Ovary (tissue), 9 donors: ENCODE data around the gene NHLRC4. TPM values are rescaled to one million over a fixed set of nuclear protein-coding genes. Genes with fewer than 3 reads are reported as not detected.

Experiments
- DNase-seq, 5 donors: peaks; one replicate each; pipeline ENCODE4 v3.0.0-alpha.2; 2019 to 2020
- H3K27ac ChIP-seq, 2 donors: fragments of 200-600 bp; one replicate each; pipeline versions ENCODE4 v1.5.1 to v1.8.0; 2019 to 2022
- H3K27me3 ChIP-seq: fragments of 200-600 bp; one replicate; pipeline ENCODE4 v1.8.0; 2022
- H3K36me3 ChIP-seq: fragments of 200-600 bp; sonication (generic); one replicate; pipeline ENCODE4 v1.5.1; 2019
- H3K4me1 ChIP-seq: one replicate; pipeline ENCODE4 v1.8.1; 2013; ENCODE audit warnings: mild to moderate bottlenecking, moderate library complexity; ENCODE audit not compliant: insufficient read depth
- H3K4me3 ChIP-seq: fragments of 200-600 bp; sonication (generic); one replicate; pipeline ENCODE4 v1.5.1; 2017
- H3K9me3 ChIP-seq, 2 donors: fragments of 200-600 bp in 1 of 2; sonication (generic) in 1 of 2; one replicate each; pipeline versions ENCODE4 v1.5.1 to v1.8.1; 2013 to 2019; ENCODE audit warnings: mild to moderate bottlenecking in 1 of 2, moderate library complexity in 1 of 2
- EP300 ChIP-seq: sonication (generic); formaldehyde crosslinking; IDR thresholded peaks from one replicate; pipeline ENCODE4 v1.6.1; 2017; ENCODE audit warnings: antibody characterized with exemption
- POLR2A ChIP-seq: fragments of 450-650 bp; IDR thresholded peaks from one replicate; pipeline ENCODE4 v1.6.1; 2017; ENCODE audit warnings: antibody characterized with exemption, mild to moderate bottlenecking, moderate library complexity
- WGBS, 3 donors: extraction: QIAGEN DNeasy Blood & Tissue Kit in 1 of 3; methylation state at CpG; one replicate each; pipeline versions ENCODE4 v1.1.5 to v1.1.7; 2013 to 2017; 5-methylcytosine and 5-hydroxymethylcytosine counted together
- intact Hi-C, 4 donors: fragments of 100-400 bp; cut with DNase I; formaldehyde crosslinking; loops; one replicate each; pipeline versions ENCODE4 v1.11.0 to v1.15.1; 2022 to 2023
- polyA plus RNA-seq, 2 donors: library from polyadenylated mRNA; stranded (reverse); fragments of 200-250 nt in 1 of 2; fragments of 350-450 nt in 1 of 2; fragmentation: Illumina TruSeq in 1 of 2; extraction: RNeasy Lipid Tissue Mini Kit (QIAGEN cat#74804) in 1 of 2; gene quantifications; one replicate each; pipeline ENCODE4 v1.2.3, GENCODE V29; 2013 to 2014
- total RNA-seq, 7 donors: library from RNA; depleted of rRNA in 2 of 7; stranded (reverse); fragments of >200 nt in 2 of 7; fragmentation: NEBNext Ultra II Directional in 3 of 7; extraction: Animal tissue kit (Norgen Biotek cat#: 25700) in 3 of 7; gene quantifications; one replicate each; pipeline versions ENCODE4 v1.1.0 to v1.2.4, GENCODE V29; 2016 to 2023
- TF ChIP-seq, protein P1 (sequence below), 3 donors: fragments of 450-650 bp in 2 of 3; fragments of 200-600 bp in 1 of 3; IDR thresholded peaks; one replicate each; pipeline versions ENCODE4 v1.5.1 to v1.8.0; 2016 to 2022; ENCODE audit warnings: antibody characterized with exemption in 3 of 3, mild to moderate bottlenecking in 1 of 3
- donor health status: DM: no; HTN: no; CAD: no; lungs with moderate emphysema.
- donor health status: DM: no; HTN: no; CAD: no.
- donor health status: Bipolar disorder and iron deficiency.
- donor health status: DM: yes; HTN: yes; CAD: no.
- donor health status: DM: no; HTN: no; CAD: no.
- donor health status: DM: yes; HTN: yes; CAD: no.

Gene NHLRC4
- total and polyA plus RNA-seq, 9 donors, result 0.53 to 15.4 (median 5.0) TPM

DNA sequence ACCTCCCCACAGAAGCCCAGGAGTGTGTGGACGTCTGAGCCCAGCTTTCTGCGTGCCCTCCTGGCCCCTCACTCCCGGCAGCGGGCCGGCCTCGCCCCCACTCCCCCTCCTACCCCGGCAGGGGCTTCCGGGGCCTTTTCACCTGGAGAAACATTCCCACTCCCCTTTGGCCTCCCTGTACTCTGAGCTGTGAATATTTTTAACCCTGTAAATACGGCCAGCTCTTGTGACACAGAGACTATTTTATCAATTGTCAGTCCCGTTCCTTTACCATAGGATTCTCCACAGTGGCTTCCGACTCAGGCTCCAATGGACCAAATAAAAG is 12.5 kb upstream of the NHLRC4 start:
- no peaks in the 10 kb centered on the region for H3K9me3 ChIP-seq
- no peaks in the 10 kb centered on the region for H3K36me3 ChIP-seq
- no peak for DNase-seq
- H3K4me1 ChIP-seq, result no peaks in the 10 kb centered on the region
- TF ChIP-seq, protein P1, sequence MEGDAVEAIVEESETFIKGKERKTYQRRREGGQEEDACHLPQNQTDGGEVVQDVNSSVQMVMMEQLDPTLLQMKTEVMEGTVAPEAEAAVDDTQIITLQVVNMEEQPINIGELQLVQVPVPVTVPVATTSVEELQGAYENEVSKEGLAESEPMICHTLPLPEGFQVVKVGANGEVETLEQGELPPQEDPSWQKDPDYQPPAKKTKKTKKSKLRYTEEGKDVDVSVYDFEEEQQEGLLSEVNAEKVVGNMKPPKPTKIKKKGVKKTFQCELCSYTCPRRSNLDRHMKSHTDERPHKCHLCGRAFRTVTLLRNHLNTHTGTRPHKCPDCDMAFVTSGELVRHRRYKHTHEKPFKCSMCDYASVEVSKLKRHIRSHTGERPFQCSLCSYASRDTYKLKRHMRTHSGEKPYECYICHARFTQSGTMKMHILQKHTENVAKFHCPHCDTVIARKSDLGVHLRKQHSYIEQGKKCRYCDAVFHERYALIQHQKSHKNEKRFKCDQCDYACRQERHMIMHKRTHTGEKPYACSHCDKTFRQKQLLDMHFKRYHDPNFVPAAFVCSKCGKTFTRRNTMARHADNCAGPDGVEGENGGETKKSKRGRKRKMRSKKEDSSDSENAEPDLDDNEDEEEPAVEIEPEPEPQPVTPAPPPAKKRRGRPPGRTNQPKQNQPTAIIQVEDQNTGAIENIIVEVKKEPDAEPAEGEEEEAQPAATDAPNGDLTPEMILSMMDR (IDR thresholded peaks at IDR 0.05), result no peak
- TF ChIP-seq POLR2A, result no peak
- no peak for TF ChIP-seq EP300
- intact Hi-C loops, result no loop called here
- H3K27ac ChIP-seq, result no peak overlapping the region
- 80 to 86% (median 80%) methylated on average over 11 of the region's 11 CpGs for WGBS, 3 donors
- H3K4me3 ChIP-seq, result no peak overlapping the region
- H3K27me3 ChIP-seq, result no peaks in the 10 kb centered on the region

DNA sequence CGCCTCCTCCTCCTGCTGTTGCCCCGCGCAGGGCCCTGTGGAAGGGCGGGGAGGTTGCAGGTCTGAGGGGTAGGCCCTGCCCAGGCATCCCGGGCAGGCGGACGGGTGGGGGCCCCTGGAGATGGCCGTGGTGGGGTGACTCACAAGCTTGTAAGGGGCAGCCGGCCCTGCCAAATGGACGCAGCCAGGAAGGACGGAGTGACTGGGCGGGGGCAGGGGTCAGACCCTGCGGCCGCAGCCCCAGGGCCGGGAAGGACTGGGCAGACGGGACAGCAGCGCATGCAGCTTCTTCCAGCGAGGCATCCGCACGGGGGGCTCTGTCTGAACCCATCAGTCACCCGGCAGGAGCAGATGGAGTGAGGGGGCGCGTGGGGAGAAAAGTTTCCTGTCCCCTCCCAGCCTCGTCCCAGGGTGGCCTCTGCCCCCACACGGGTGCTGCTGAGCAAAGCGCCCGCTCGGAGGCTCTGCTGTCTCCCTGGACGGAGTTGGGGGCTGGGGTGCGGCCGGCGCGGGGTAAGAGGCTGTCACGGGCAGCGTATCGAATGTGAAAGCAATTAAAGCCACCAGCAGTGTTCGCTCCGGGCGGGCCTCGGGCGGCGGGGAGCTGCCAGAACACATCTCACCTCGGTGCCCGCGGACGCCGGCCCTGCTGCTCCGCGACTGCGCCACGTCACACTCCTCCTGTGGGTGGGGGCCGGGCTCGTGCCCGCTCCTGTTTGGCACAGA is 12.0 kb upstream of the NHLRC4 start:
- no peak overlapping the region for H3K27ac ChIP-seq
- intact Hi-C loops, result no loop called here
- no peak for DNase-seq

DNA sequence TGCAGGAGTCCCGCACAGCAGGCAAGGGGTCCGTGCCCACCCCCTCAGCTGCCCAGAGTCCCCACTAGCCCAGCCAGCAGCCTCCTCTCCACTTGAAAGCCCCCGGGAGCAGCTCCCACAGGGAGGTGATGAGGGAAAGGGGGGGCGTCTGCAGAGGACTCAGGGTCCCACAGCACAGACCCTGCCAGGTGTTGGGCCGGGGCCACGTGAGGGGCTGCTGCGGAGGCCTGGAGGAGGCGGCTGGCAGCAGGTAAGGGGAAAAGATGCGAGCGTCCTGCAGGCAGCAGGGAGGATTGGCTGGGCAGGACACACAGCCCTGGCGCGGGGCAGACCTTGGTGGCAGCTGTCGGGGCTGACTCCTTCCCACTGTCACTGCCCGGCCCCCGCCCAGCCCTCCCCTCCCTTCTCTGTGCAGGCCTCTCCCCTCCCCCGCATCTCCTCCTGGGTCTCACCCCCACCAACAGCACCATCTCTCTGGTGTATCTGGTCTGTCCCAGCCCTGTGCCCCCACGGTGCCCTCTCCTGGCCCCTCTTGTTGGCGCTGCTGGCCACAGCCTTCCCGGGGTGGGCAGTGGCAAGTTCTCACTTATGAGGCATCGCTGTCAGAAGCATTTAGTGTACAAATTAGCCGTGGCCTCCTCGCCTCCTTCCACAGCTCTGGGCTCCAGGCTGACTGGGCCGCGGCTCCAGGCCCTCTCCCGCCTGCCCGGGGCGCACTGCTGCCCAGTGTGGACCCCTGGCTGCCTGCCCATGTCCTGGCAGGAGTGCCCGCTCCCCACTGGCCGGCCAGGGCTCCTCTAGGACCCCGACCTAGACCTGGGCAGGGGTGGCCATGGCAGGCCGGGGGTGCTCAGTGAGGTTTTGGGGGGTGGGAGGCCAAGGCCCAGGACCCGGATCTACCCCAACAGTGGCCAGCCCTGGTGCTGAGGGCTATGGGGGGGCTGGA is 11.0 kb upstream of the NHLRC4 start:
- DNase-seq, result no peak
- Histone ChIP-seq H3K27me3 (peaks cover under 1% of the 10 kb centered on the region), H3K4me1 (no peaks in the 10 kb centered on the region), H3K4me3 (no peak overlapping the region), H3K27ac (no peak overlapping the region), H3K9me3 (no peaks in the 10 kb centered on the region), H3K36me3 (no peaks in the 10 kb centered on the region)
- intact Hi-C loops, result no loop called here
- no peak for TF ChIP-seq POLR2A
- TF ChIP-seq, protein P1 (IDR thresholded peaks at IDR 0.05), result no peak
- no peak for TF ChIP-seq EP300
- WGBS, 3 donors, result 71 to 82% (median 79%) methylated on average over 30 to 32 of the region's 32 CpGs

More for the DNA sequence above, 12.0 kb upstream of the NHLRC4 start:
- no peaks in the 10 kb centered on the region for H3K9me3 ChIP-seq
- H3K4me3 ChIP-seq, result no peak overlapping the region
- no peaks in the 10 kb centered on the region for H3K4me1 ChIP-seq
- H3K36me3 ChIP-seq, result no peaks in the 10 kb centered on the region
- 75 to 88% (median 86%) methylated on average over 54 of the region's 54 CpGs for WGBS, 3 donors
- TF ChIP-seq, protein P1 (IDR thresholded peaks at IDR 0.05), result no peak
- TF ChIP-seq EP300, result no peak
- TF ChIP-seq POLR2A, result no peak
- H3K27me3 ChIP-seq, result no peaks in the 10 kb centered on the region

DNA sequence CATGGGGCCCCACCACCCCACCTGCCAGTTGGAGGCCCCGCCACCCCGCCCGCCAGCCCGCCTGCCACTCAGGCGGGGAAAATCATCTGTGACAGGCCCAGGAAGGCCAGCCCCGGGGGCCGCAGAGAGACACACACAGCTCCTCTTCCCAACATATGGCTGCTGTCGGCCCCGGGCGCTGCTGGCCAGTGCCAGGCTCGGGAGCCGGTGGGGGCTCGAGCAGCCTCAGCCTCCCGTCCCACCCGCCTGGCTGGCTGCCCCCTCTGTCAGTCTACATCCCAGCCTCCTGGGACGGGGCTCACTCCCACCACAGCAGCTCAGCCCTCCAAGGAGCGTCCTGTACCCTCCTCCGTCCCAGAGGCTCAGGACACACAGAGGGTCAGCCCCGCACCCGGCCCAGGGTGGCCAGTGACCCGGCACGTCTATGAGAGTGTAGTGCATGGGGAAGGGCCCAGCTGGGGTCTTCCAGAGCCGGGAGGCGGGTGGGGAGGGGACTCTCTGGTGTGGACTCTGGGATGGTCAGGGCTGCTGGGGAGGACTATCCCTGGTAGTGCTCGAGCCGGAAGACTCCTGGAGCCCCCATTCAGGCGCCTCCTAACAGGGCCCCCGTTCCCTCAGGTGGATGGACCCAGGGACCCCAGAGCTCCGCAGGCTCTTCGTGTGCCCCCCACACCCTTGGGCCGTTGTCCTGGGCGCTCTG is 10.2 kb upstream of the NHLRC4 start:
- Histone ChIP-seq H3K27ac (no peak overlapping the region), H3K9me3 (no peaks in the 10 kb centered on the region), H3K36me3 (no peaks in the 10 kb centered on the region), H3K27me3 (peaks cover 3% of the 10 kb centered on the region), H3K4me3 (no peak overlapping the region), H3K4me1 (no peaks in the 10 kb centered on the region)
- no peak for DNase-seq
- TF ChIP-seq, protein P1 (IDR thresholded peaks at IDR 0.05), result no peak
- no peak for TF ChIP-seq EP300
- no peak for TF ChIP-seq POLR2A
- WGBS, 3 donors, result 86 to 89% (median 88%) methylated on average over 23 to 32 of the region's 32 CpGs
- intact Hi-C loops, result no loop called here
